A549 (cell line): Measurements from ENCODE around the gene ALG11.

Experiments
- CHD2 ChIP-seq: fragments of 150-350 bp; IDR thresholded peaks from 2 replicates; pipeline ENCODE4 v1.6.1; 2014; ENCODE audit warnings: low read length; ENCODE audit not compliant: partially characterized antibody
- CTCF ChIP-seq: fragments of >200 bp; sonication (Bioruptor Twin); formaldehyde crosslinking; IDR thresholded peaks from 3 replicates; pipeline ENCODE4 v1.5.1; 2016
- EP300 ChIP-seq, 2 experiments: fragments of >200 bp; sonication (Bioruptor Twin); formaldehyde crosslinking; IDR thresholded peaks; 2 replicates in 1 of 2; 3 replicates in 1 of 2; pipeline ENCODE4 v1.6.1; 2016 to 2017
- HEYL ChIP-seq: fragments of 250-450 bp; sonication (Bioruptor Pico); IDR thresholded peaks from 2 replicates; pipeline ENCODE4 v1.8.0; 2021; ENCODE audit warnings: mild to moderate bottlenecking, moderate library complexity
- PBX3 ChIP-seq: IDR thresholded peaks from 2 replicates; pipeline ENCODE4 v1.6.1; 2012
- POLR2A ChIP-seq: IDR thresholded peaks from 2 replicates; pipeline ENCODE4 v1.6.1; 2012; ENCODE audit warnings: mild to moderate bottlenecking, low read length
- RAD21 ChIP-seq, 2 experiments: fragments of >200 bp in 1 of 2; sonication (Bioruptor Twin) in 1 of 2; formaldehyde crosslinking in 1 of 2; IDR thresholded peaks in 1 of 2; conservative IDR thresholded peaks in 1 of 2; 2 replicates in 1 of 2; 3 replicates in 1 of 2; pipeline ENCODE4 v1.6.1; 2012 to 2018; ENCODE audit warnings: inconsistent platforms in 1 of 2
- RNF2 ChIP-seq: fragments of 200-600 bp; sonication (generic); IDR thresholded peaks from 2 replicates; pipeline ENCODE4 v1.6.1; 2016; ENCODE audit warnings: low read depth, mild to moderate bottlenecking, antibody characterized with exemption, moderate library complexity, borderline replicate concordance
- SMC3 ChIP-seq: fragments of >200 bp; sonication (Bioruptor Twin); formaldehyde crosslinking; IDR thresholded peaks from 3 replicates; pipeline ENCODE4 v1.6.1; 2018; ENCODE audit warnings: inconsistent platforms
- TF ChIP-seq, protein P1 (sequence below): IDR thresholded peaks from 2 replicates; pipeline ENCODE4 v1.6.1; 2012
- TF ChIP-seq, protein P2 (sequence below): fragments of 450-650 bp; IDR thresholded peaks from 2 replicates; pipeline ENCODE4 v1.6.1; 2014; ENCODE audit warnings: antibody characterized with exemption

DNA sequence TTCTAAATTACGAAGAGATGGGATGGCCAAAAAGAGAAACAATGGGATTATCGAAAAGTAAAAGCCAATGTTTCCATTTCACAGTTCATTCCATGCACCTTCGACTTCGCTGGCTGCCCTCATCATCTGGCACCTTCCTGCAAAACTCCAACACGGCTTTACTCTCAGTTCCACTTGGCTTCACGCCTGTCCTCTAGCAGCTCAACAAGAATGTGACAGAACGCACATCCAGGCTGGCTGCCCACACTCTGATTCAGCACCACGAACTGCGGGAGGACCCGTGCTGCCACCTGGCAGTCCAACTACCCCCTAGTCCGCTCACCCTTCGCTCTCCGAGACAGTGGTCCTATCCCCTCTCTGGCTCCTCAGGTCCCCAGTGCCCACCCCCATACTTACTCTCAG lies 12.7 kb upstream of the ALG11 start:
- TF ChIP-seq CTCF (no peak), PBX3 (no peak), SMC3 (no peak), POLR2A (no peak), RAD21 (conservative IDR thresholded peaks at IDR 0.05 in 1 of 2, IDR thresholded peaks at IDR 0.05 in 1 of 2) (no peak), EP300 (IDR thresholded peaks at IDR 0.05) (no peak), CHD2 (no peak), HEYL (CRISPR knock-in tag) (no peak), RNF2 (no peak)
- TF ChIP-seq, protein P1, sequence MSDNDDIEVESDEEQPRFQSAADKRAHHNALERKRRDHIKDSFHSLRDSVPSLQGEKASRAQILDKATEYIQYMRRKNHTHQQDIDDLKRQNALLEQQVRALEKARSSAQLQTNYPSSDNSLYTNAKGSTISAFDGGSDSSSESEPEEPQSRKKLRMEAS: no peak
- TF ChIP-seq, protein P2, sequence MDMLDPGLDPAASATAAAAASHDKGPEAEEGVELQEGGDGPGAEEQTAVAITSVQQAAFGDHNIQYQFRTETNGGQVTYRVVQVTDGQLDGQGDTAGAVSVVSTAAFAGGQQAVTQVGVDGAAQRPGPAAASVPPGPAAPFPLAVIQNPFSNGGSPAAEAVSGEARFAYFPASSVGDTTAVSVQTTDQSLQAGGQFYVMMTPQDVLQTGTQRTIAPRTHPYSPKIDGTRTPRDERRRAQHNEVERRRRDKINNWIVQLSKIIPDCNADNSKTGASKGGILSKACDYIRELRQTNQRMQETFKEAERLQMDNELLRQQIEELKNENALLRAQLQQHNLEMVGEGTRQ: no peak
